Measurements from ENCODE around the gene RHBDL1. TPM values are rescaled to one million over a fixed set of nuclear protein-coding genes. Genes with fewer than 3 reads are reported as not detected.

Gene RHBDL1
- total RNA-seq, 1 donor from 2014 or later = 2.3 TPM

- Histone ChIP-seq H3K27ac (replicated peaks) (peak overlapping the region; percentile 100), H3K27me3 (ENCODE audit: low read depth) (peaks cover 19% of the 10 kb centered on the region), H3K36me3 (peaks cover 23% of the 10 kb centered on the region), H3K4me1 (peaks cover 74% of the 10 kb centered on the region), H3K9me3 (replicated peaks) (no peaks in the 10 kb centered on the region), H3K4me3 (peak overlapping the region; percentile 88)
- TF ChIP-seq, protein P1, sequence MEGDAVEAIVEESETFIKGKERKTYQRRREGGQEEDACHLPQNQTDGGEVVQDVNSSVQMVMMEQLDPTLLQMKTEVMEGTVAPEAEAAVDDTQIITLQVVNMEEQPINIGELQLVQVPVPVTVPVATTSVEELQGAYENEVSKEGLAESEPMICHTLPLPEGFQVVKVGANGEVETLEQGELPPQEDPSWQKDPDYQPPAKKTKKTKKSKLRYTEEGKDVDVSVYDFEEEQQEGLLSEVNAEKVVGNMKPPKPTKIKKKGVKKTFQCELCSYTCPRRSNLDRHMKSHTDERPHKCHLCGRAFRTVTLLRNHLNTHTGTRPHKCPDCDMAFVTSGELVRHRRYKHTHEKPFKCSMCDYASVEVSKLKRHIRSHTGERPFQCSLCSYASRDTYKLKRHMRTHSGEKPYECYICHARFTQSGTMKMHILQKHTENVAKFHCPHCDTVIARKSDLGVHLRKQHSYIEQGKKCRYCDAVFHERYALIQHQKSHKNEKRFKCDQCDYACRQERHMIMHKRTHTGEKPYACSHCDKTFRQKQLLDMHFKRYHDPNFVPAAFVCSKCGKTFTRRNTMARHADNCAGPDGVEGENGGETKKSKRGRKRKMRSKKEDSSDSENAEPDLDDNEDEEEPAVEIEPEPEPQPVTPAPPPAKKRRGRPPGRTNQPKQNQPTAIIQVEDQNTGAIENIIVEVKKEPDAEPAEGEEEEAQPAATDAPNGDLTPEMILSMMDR (IDR thresholded peaks at IDR 0.05; ENCODE audit: borderline replicate concordance) = no peak
- intact Hi-C loops (cut with micrococcal nuclease) = no loop called here
- DNase-seq = peak; percentile 76
These were observed 3.7 kb downstream of the RHBDL1 start for GRCh38 chr16:678858-679813.

DNA sequence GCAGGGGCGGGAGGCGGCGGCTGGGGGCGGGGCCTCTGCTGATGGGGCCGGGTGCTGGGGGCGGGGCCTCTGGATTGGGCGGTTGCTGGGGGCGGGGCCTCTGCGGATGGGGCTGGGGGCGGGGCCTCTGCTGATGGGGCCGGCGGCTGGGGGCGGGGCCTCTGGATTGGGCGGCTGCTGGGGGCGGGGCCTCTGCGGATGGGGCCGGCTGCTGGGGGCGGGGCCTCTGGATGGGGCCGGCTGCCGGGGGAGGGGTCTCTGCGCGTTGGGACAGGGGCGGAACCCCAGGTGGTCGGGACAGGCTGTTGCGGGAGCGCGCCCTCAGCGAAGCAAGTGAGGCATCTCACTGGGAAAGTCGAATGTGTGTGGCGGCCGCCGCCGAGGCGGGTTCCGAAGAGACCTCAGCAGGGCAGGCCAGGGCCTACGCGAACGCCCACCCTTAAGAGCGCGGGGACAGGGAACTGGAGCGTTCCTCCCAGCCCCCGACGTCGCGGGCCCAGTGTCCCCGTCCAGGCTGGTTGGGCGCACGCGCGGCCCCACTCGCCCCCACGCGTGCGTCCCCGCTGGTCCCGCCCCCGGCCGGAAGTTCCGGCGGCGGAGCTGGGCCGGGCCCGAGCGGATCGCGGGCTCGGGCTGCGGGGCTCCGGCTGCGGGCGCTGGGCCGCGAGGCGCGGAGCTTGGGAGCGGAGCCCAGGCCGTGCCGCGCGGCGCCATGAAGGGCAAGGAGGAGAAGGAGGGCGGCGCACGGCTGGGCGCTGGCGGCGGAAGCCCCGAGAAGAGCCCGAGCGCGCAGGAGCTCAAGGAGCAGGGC, 4.5 kb downstream of the RHBDL1 start, which contains the start of gene STUB1:
TSS of gene STUB1 (plus strand) at position 597 of the 811 bp plus-strand sequence. CDS start at position 713, 116 bp downstream.
- intact Hi-C loops (cut with micrococcal nuclease) = no loop called here
- DNase-seq = peak; percentile 88
- no peaks in the 10 kb centered on the region for H3K9me3 ChIP-seq (replicated peaks)
- H3K4me1 ChIP-seq = peaks cover 72% of the 10 kb centered on the region
- H3K27me3 ChIP-seq (ENCODE audit: low read depth) = peaks cover 19% of the 10 kb centered on the region
- peak within 1 kb of the TSS; percentile 100 for H3K27ac ChIP-seq (replicated peaks)
- TF ChIP-seq, protein P1 (IDR thresholded peaks at IDR 0.05; ENCODE audit: borderline replicate concordance) = no peak
- peak within 1 kb of the TSS; percentile 88 for H3K4me3 ChIP-seq
- H3K36me3 ChIP-seq = peaks cover 21% of the 10 kb centered on the region

DNA sequence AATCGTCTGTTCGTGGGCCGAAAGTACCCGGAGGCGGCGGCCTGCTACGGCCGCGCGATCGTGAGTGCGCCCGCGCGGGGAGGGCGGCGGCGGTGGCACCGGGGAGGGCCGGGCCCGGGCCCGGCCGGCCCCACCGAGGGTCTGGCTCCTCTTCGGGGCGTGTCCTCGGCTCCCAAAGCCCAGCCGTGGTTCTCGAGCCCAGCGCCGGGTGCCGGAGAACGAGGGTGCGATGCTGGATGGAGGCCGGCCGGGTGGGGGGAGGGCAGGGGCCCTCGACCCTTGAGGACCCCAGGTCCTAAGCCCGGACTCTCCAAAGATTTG, 5.1 kb downstream of the RHBDL1 start:
- Histone ChIP-seq H3K9me3 (replicated peaks) (no peaks in the 10 kb centered on the region), H3K36me3 (peaks cover 21% of the 10 kb centered on the region), H3K27ac (replicated peaks) (peak overlapping the region; percentile 100), H3K4me3 (peak overlapping the region; percentile 88), H3K4me1 (peaks cover 73% of the 10 kb centered on the region), H3K27me3 (ENCODE audit: low read depth) (peaks cover 19% of the 10 kb centered on the region)
- DNase-seq = no peak
- intact Hi-C loops (cut with micrococcal nuclease) = no loop called here
- TF ChIP-seq, protein P1 (IDR thresholded peaks at IDR 0.05; ENCODE audit: borderline replicate concordance) = no peak

DNA sequence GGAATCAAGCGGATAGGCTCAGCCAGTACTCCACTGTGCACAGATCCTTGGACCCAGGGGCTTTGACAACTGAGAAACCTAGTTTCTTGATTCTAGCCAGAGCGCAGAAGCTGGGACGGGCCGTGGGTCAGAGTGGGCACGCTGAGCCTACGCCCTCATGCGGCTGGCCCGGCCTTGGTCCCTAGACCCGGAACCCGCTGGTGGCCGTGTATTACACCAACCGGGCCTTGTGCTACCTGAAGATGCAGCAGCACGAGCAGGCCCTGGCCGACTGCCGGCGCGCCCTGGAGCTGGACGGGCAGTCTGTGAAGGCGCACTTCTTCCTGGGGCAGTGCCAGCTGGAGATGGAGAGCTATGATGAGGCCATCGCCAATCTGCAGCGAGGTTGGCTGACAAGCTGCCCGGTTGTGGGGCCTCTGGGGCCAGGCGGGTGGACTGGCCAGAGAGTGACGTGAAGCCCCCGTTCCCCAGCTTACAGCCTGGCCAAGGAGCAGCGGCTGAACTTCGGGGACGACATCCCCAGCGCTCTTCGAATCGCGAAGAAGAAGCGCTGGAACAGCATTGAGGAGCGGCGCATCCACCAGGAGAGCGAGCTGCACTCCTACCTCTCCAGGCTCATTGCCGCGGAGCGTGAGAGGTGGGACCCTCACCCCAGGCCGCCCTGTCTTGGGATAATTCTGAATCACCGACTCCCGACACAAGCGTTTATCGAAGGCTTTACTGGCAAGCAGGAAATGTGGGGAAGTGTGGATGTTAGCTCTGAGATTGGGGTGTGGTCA, 5.7 kb downstream of the RHBDL1 start:
- no peak for DNase-seq
- Histone ChIP-seq H3K9me3 (replicated peaks) (no peaks in the 10 kb centered on the region), H3K4me1 (peaks cover 73% of the 10 kb centered on the region), H3K27ac (replicated peaks) (peak overlapping the region; percentile 100), H3K27me3 (ENCODE audit: low read depth) (peaks cover 19% of the 10 kb centered on the region), H3K4me3 (peak overlapping the region; percentile 88), H3K36me3 (peaks cover 21% of the 10 kb centered on the region)
- TF ChIP-seq, protein P1 (IDR thresholded peaks at IDR 0.05; ENCODE audit: borderline replicate concordance) = no peak
- intact Hi-C loops (cut with micrococcal nuclease) = no loop called here
